Smooth muscle cell (in vitro differentiated cells): ENCODE measurements around the gene TAS2R41. TPM values are rescaled to one million over a fixed set of nuclear protein-coding genes. Genes with fewer than 3 reads are reported as not detected.

Experiments used
- DNase-seq: peaks from one replicate; lab custom pipeline; 2025; ENCODE audit not compliant: unreplicated experiment; lab: John Stamatoyannopoulos, UW
- H2AFZ ChIP-seq: fragments of 200-600 bp; sonication (generic); 2 replicates; pipeline ENCODE4 v1.6.0; 2016; ENCODE audit warnings: antibody characterized with exemption, low read depth, mild to moderate bottlenecking
- H3F3A ChIP-seq: fragments of 200-600 bp; sonication (generic); 2 replicates; pipeline ENCODE4 v1.6.0; 2017; ENCODE audit warnings: antibody characterized with exemption, low read depth
- H3K27ac ChIP-seq: fragments of 200-600 bp; sonication (generic); 2 replicates; pipeline ENCODE4 v1.5.1; 2016; ENCODE audit warnings: low read depth, mild to moderate bottlenecking
- H3K27me3 ChIP-seq: fragments of 200-600 bp; sonication (generic); 2 replicates; pipeline ENCODE4 v1.6.1; 2016; ENCODE audit warnings: low read depth, mild to moderate bottlenecking
- H3K36me3 ChIP-seq: fragments of 200-600 bp; sonication (generic); 2 replicates; pipeline ENCODE4 v1.5.1; 2016; ENCODE audit warnings: low read depth
- H3K4me1 ChIP-seq: fragments of 200-600 bp; sonication (generic); 2 replicates; pipeline ENCODE4 v1.5.1; 2016; ENCODE audit warnings: low read depth
- H3K4me2 ChIP-seq: fragments of 200-600 bp; sonication (generic); 2 replicates; pipeline ENCODE4 v1.6.0; 2016; ENCODE audit warnings: mild to moderate bottlenecking
- H3K4me3 ChIP-seq: fragments of 200-600 bp; sonication (generic); 2 replicates; pipeline ENCODE4 v1.5.1; 2016; ENCODE audit warnings: mild to moderate bottlenecking
- H3K79me2 ChIP-seq: fragments of 200-600 bp; sonication (generic); 2 replicates; pipeline ENCODE4 v1.6.0; 2016; ENCODE audit warnings: low read depth, mild to moderate bottlenecking
- H3K9ac ChIP-seq: fragments of 200-600 bp; sonication (generic); 2 replicates; pipeline ENCODE4 v1.6.0; 2016; ENCODE audit warnings: low read depth
- H3K9me3 ChIP-seq: fragments of 200-600 bp; sonication (generic); replicated peaks from 2 replicates; pipeline ENCODE4 v1.5.1; 2016; ENCODE audit warnings: low read depth
- H4K20me1 ChIP-seq: fragments of 200-600 bp; sonication (generic); 2 replicates; pipeline ENCODE4 v1.6.0; 2016; ENCODE audit warnings: low read depth
- WGBS: methylation state at CpG from one replicate; pipeline ENCODE4 v1.1.7; 2016; ENCODE audit warnings: low lambda C conversion rate; 5-methylcytosine and 5-hydroxymethylcytosine counted together
- polyA plus RNA-seq: library from polyadenylated mRNA; unstranded; fragments of >200 nt; fragmentation: Nextera tagmentation; extraction: Ambion mirVana; gene quantifications from 2 replicates; pipeline ENCODE4 v1.2.1, GENCODE V29; 2016
- total RNA-seq: library from RNA; depleted of rRNA; stranded (reverse); fragments of >200 nt; gene quantifications from 2 replicates; pipeline ENCODE4 v1.2.3, GENCODE V29; 2014
- TF ChIP-seq, protein P1 (sequence below): fragments of 200-600 bp; sonication (generic); IDR thresholded peaks from 2 replicates; pipeline ENCODE4 v1.5.1; 2017; ENCODE audit warnings: borderline replicate concordance, mild to moderate bottlenecking, antibody characterized with exemption; ENCODE audit not compliant: insufficient read depth, poor library complexity, severe bottlenecking

TAS2R41 gene
- total and polyA plus RNA-seq, 2 experiments from 2014 or later, result not detected

DNA sequence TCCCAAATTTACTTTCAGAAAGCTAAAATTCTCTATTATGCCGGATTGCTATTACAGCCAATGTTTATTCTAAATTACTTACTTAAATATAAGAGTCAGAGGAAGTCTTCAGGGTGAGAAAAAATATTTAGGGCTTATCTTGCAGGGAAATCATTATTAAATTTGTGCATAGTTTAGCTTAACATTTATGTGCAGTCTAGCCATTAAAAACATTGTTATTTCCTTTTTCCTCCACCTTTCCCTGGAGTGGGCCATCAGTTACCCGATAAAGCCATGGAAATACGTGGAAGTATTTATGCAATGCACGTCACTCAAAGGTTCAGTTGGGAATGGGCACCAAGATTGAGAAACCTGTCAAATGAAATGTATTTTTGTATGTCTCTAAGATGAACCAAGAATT lies 43.9 kb upstream of the TAS2R41 start:
- no peaks in the 10 kb centered on the region for H3K79me2 ChIP-seq
- H3K9ac ChIP-seq, result no peak overlapping the region
- H3K4me1 ChIP-seq, result no peaks in the 10 kb centered on the region
- no peak overlapping the region for H3K27ac ChIP-seq
- H3K9me3 ChIP-seq, result no peaks in the 10 kb centered on the region
- no peaks in the 10 kb centered on the region for H3K27me3 ChIP-seq
- no peaks in the 10 kb centered on the region for H3F3A ChIP-seq
- no peaks in the 10 kb centered on the region for H3K36me3 ChIP-seq
- no peak overlapping the region for H3K4me3 ChIP-seq
- H2AFZ ChIP-seq, result no peak overlapping the region
- TF ChIP-seq, protein P1, sequence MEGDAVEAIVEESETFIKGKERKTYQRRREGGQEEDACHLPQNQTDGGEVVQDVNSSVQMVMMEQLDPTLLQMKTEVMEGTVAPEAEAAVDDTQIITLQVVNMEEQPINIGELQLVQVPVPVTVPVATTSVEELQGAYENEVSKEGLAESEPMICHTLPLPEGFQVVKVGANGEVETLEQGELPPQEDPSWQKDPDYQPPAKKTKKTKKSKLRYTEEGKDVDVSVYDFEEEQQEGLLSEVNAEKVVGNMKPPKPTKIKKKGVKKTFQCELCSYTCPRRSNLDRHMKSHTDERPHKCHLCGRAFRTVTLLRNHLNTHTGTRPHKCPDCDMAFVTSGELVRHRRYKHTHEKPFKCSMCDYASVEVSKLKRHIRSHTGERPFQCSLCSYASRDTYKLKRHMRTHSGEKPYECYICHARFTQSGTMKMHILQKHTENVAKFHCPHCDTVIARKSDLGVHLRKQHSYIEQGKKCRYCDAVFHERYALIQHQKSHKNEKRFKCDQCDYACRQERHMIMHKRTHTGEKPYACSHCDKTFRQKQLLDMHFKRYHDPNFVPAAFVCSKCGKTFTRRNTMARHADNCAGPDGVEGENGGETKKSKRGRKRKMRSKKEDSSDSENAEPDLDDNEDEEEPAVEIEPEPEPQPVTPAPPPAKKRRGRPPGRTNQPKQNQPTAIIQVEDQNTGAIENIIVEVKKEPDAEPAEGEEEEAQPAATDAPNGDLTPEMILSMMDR, result no peak
- DNase-seq, result no peak
- no peak overlapping the region for H3K4me2 ChIP-seq
- H4K20me1 ChIP-seq, result no peaks in the 10 kb centered on the region
- WGBS, result 94% methylated on average over 4 of the region's 4 CpGs

DNA sequence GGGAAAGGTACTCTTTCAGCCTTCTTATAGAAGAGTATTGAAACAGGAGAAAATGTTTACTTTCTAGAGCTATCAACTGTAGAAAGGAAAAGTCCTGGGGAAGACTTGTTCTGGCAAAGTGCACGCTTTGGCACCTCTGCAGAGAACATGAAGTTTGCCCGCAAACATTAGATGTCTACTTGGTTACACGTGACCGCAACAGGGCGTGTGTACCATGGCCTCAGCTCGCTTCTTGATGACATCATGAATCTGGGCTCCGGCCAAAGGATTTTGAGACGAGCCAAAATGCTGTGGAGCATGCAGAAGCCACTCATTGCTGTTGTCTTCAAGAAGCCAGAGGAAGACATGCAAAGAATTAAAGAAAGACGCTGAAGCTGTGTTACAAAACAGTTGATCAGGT lies 43.0 kb upstream of the TAS2R41 start:
- H3K27ac ChIP-seq, result no peak overlapping the region
- no peak overlapping the region for H3K4me2 ChIP-seq
- H3F3A ChIP-seq, result no peaks in the 10 kb centered on the region
- H3K9me3 ChIP-seq, result no peaks in the 10 kb centered on the region
- no peaks in the 10 kb centered on the region for H3K36me3 ChIP-seq
- H4K20me1 ChIP-seq, result no peaks in the 10 kb centered on the region
- no peaks in the 10 kb centered on the region for H3K4me1 ChIP-seq
- TF ChIP-seq, protein P1, result no peak
- no peaks in the 10 kb centered on the region for H3K79me2 ChIP-seq
- no peak overlapping the region for H2AFZ ChIP-seq
- no peak overlapping the region for H3K9ac ChIP-seq
- H3K27me3 ChIP-seq, result no peaks in the 10 kb centered on the region
- WGBS, result 96% methylated on average over 9 of the region's 9 CpGs
- H3K4me3 ChIP-seq, result no peak overlapping the region
- no peak for DNase-seq

DNA sequence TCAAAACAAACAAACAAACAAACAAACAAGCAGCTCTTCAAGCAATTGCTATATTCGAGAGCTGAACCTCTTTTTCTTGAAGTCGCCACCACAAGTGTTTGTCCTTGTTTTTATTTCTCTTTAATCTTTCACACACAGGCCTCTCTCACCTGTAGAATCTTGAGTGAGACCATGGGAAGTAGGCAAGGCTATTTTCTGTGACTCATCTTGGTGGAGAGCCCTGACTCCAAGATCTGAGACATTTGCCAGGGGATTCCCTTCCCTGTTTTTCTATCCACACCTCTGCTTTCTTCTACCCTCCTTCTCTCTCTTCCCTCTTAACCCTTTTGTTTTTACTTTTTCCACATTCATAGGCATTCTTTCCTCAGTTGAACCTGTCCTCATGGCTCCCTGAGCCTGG lies 42.4 kb upstream of the TAS2R41 start:
- Histone ChIP-seq H3K79me2 (no peaks in the 10 kb centered on the region), H2AFZ (no peak overlapping the region), H3K4me3 (no peak overlapping the region), H3K9ac (no peak overlapping the region), H3K4me1 (no peaks in the 10 kb centered on the region), H3K9me3 (no peaks in the 10 kb centered on the region), H3F3A (no peaks in the 10 kb centered on the region), H3K27me3 (no peaks in the 10 kb centered on the region), H4K20me1 (no peaks in the 10 kb centered on the region), H3K4me2 (no peak overlapping the region), H3K36me3 (no peaks in the 10 kb centered on the region), H3K27ac (no peak overlapping the region)
- no peak for DNase-seq
- WGBS, result 81% methylated on average over 2 of the region's 2 CpGs
- TF ChIP-seq, protein P1, result no peak

DNA sequence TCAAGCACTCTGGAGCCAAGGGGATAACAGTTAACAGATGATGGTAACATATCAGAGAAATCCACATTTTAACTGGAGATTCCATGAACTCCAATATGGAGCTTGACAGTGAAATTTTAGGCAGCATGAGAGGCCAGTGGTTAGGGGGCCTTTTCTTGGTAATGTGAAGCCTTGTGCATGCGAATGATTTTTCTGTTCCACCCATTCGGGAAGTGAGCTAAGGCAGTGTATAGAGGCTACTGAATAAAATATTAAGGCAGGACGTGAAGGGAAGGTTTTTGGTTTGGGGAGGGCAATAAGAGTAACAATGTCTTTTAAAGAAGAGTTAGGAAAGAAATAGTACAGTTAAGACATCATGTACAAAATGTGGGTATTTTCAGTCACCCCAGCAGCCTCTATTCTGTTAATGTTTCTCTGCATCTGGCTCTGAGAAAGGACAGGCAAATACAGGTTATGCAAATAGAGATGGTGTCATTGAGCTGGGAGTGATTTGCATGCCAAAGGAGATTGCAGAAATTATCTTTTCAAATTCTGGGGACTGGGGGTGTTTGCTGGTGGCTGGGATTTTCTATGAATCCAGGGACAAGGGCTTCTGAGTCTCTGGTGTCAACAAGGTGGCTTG lies 41.2 kb upstream of the TAS2R41 start:
- Histone ChIP-seq H2AFZ (no peak overlapping the region), H3K27ac (no peak overlapping the region), H3K4me2 (no peak overlapping the region), H3K4me1 (no peaks in the 10 kb centered on the region), H3K4me3 (no peak overlapping the region), H3K9me3 (no peaks in the 10 kb centered on the region), H3K36me3 (no peaks in the 10 kb centered on the region), H4K20me1 (no peaks in the 10 kb centered on the region), H3F3A (no peaks in the 10 kb centered on the region), H3K9ac (no peak overlapping the region), H3K27me3 (no peaks in the 10 kb centered on the region), H3K79me2 (no peaks in the 10 kb centered on the region)
- TF ChIP-seq, protein P1, result no peak
- WGBS, result 86% methylated on average over 3 of the region's 3 CpGs
- DNase-seq, result no peak
